Nephron progenitor cell (in vitro differentiated cells): ENCODE measurements around the gene TMEM154.

Source experiments
- DNase-seq: peaks from one replicate; pipeline ENCODE4 v3.0.0; 2021
- H3K27ac Mint-ChIP-seq: 2 replicates; pipeline ENCODE4 v1.8.0; 2021; ENCODE audit warnings: mild to moderate bottlenecking, moderate library complexity, mixed read lengths
- H3K27me3 Mint-ChIP-seq: 2 replicates; pipeline ENCODE4 v1.8.0; 2021; ENCODE audit warnings: mild to moderate bottlenecking, low read depth, mixed read lengths; ENCODE audit not compliant: poor library complexity
- H3K36me3 Mint-ChIP-seq: 2 replicates; pipeline ENCODE4 v1.8.0; 2021; ENCODE audit warnings: low read depth, mixed read lengths
- H3K4me1 Mint-ChIP-seq: 2 replicates; pipeline ENCODE4 v1.8.0; 2021; ENCODE audit warnings: mixed read lengths
- H3K4me3 Mint-ChIP-seq: 2 replicates; pipeline ENCODE4 v1.8.0; 2021; ENCODE audit warnings: mild to moderate bottlenecking, moderate library complexity, mixed read lengths
- H3K9me3 Mint-ChIP-seq: 2 replicates; pipeline ENCODE4 v1.8.0; 2021; ENCODE audit warnings: mild to moderate bottlenecking, moderate library complexity, mixed read lengths
- CTCF ChIP-seq: fragments of 200-600 bp; sonication (generic); IDR thresholded peaks from 2 replicates; pipeline ENCODE4 v1.5.0; 2021; ENCODE audit warnings: antibody characterized with exemption

The TMEM154 gene

DNA sequence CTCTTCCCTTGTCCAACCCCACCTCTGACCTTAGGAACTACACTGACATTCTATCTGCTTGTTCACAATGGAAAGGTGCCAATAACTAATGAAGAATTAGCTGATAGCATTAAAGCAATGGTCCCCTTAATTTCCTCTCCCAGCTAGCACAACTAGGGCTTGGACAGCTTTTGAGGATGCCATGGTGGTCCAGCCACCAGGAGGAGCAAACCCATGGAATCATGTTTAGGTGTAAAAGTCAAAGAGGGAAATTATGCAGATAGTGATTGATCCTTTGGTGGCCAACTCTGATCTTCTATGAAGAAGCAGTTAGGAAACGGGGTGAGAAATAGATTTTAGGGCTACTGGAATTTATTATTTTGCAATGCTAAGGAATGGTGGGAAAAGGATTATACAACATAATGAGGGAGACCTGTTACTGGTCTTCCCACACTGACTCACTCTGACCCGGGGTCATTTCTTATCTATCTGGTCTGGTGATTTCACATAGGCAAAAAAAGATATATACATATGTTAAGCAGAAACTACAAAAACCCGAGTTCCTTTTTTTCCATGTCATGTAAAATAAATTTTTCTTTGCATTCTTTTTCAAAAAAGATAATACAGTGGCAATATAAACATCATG, 98.1 kb downstream of the TMEM154 start:
- H3K36me3 Mint-ChIP-seq: no peaks in the 10 kb centered on the region
- DNase-seq: no peak
- H3K4me3 Mint-ChIP-seq: no peak overlapping the region
- H3K9me3 Mint-ChIP-seq: peaks cover 4% of the 10 kb centered on the region
- TF ChIP-seq CTCF: no peak
- no peak overlapping the region for H3K27ac Mint-ChIP-seq
- H3K4me1 Mint-ChIP-seq: peaks cover 18% of the 10 kb centered on the region
- peaks cover 4% of the 10 kb centered on the region for H3K27me3 Mint-ChIP-seq

DNA sequence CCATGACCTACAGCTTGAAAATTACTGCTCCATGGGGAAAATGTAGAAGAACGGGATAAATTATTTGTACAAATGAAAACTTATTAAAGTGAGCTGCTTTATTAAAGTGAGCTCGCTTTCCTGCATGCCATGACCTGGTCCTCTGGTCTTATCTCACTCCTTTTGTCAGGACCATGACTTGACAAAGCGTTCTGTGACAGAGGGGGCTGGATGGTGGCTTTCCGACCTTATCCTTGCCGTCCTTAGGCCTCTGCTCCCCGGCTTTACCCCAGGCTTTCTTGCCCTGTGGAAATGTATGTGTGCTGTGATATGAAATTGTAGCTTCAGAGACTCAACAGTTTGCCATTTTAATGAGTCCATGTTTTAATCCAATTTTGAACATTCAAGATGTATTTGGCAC, 99.9 kb downstream of the TMEM154 start:
- TF ChIP-seq CTCF: no peak
- H3K4me3 Mint-ChIP-seq: no peak overlapping the region

GRCh38 chr4:152579107-152579764, 100.6 kb downstream of the TMEM154 start:
- DNase-seq: no peak
- H3K36me3 Mint-ChIP-seq: no peaks in the 10 kb centered on the region
- no peaks in the 10 kb centered on the region for H3K9me3 Mint-ChIP-seq
- H3K27ac Mint-ChIP-seq: no peak overlapping the region
- H3K4me3 Mint-ChIP-seq: no peak overlapping the region
- no peaks in the 10 kb centered on the region for H3K27me3 Mint-ChIP-seq
- H3K4me1 Mint-ChIP-seq: peaks cover 24% of the 10 kb centered on the region
- no peak for TF ChIP-seq CTCF

More for the DNA sequence above, 99.9 kb downstream of the TMEM154 start:
- Mint-ChIP-seq H3K27me3 (no peaks in the 10 kb centered on the region), H3K4me1 (peaks cover 17% of the 10 kb centered on the region), H3K27ac (peak overlapping the region; percentile 33), H3K36me3 (no peaks in the 10 kb centered on the region), H3K9me3 (no peaks in the 10 kb centered on the region)
- no peak for DNase-seq

- Mint-ChIP-seq H3K36me3 (no peaks in the 10 kb centered on the region), H3K27me3 (no peaks in the 10 kb centered on the region), H3K27ac (no peak overlapping the region), H3K4me3 (no peak overlapping the region), H3K4me1 (peaks cover 28% of the 10 kb centered on the region), H3K9me3 (no peaks in the 10 kb centered on the region)
- no peak for DNase-seq
- TF ChIP-seq CTCF: no peak
Observed at GRCh38 chr4:152578670-152579069, 101.1 kb downstream of the TMEM154 start.

DNA sequence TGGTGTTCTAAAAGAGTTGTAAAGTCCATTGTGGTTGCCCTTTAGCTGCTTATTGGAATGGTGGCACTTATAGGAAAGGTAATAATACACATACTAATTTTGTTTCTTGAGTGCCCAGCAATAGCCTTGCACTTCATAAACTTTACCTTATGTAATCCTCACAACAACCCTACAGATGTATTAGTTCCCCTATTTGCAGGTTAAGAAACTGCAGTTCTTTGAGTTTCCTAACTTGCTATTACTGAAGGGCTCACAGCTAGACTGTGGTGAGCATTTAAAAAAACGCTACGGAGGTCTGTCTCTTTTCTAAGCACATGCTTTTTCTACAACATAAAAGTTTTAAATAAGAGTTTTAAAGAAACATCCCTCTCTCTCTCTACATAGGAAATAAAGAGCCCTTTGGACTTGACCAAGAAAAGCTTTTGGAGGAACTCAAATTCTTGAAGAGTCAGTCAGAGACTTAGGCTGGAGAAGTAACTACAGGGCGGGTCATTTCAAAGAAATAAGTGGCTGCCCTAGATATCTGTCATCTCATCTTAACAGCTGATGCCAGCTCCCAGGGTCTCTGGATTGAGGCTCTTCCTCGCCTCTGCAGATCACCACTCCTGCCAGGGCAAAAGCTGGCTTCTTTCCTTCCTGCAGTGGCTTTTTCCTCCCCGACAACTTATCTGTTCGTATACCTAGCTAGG, 101.9 kb downstream of the TMEM154 start:
- H3K27me3 Mint-ChIP-seq: peaks cover 4% of the 10 kb centered on the region
- H3K36me3 Mint-ChIP-seq: no peaks in the 10 kb centered on the region
- no peak overlapping the region for H3K27ac Mint-ChIP-seq
- H3K4me3 Mint-ChIP-seq: no peak overlapping the region
- TF ChIP-seq CTCF: no peak
- peaks cover 33% of the 10 kb centered on the region for H3K4me1 Mint-ChIP-seq
- no peak for DNase-seq
- no peaks in the 10 kb centered on the region for H3K9me3 Mint-ChIP-seq
